Mesenchymal stem cell (in vitro differentiated cells and primary cell): ENCODE results near the gene GARIN5B.

Experiments
- DNase-seq: peaks from one replicate; pipeline ENCODE4 v3.0.0-alpha.2; 2013
- H2AFZ ChIP-seq: one replicate; pipeline ENCODE4 v1.6.1; 2013; ENCODE audit warnings: low read depth, mild to moderate bottlenecking, control low read depth, inconsistent platforms, low read length, moderate library complexity
- H2AK5ac ChIP-seq: 2 replicates; pipeline ENCODE4 v1.6.1; 2013; ENCODE audit warnings: low read length, moderate library complexity, mild to moderate bottlenecking, inconsistent platforms; ENCODE audit not compliant: severe bottlenecking
- H2BK120ac ChIP-seq: one replicate; pipeline ENCODE4 v1.6.1; 2013; ENCODE audit warnings: low read depth, mild to moderate bottlenecking, inconsistent platforms, low read length, moderate library complexity
- H2BK12ac ChIP-seq, 2 experiments: one replicate each; pipeline ENCODE4 v1.6.1; 2013; ENCODE audit warnings: inconsistent platforms in 2 of 2, low read length in 2 of 2, mild to moderate bottlenecking in 2 of 2, moderate library complexity in 2 of 2, control low read depth in 1 of 2
- H2BK15ac ChIP-seq: one replicate; pipeline ENCODE4 v1.6.1; 2013; ENCODE audit warnings: mild to moderate bottlenecking, low read depth, inconsistent platforms; ENCODE audit not compliant: poor library complexity, severe bottlenecking
- H2BK5ac ChIP-seq: 2 replicates; pipeline ENCODE4 v1.6.1; 2013; ENCODE audit warnings: low read depth, mild to moderate bottlenecking, low read length, control low read depth, inconsistent platforms; ENCODE audit not compliant: poor library complexity, severe bottlenecking
- H3K14ac ChIP-seq, 2 experiments: one replicate each; pipeline ENCODE4 v1.6.1; 2013; ENCODE audit warnings: inconsistent platforms in 2 of 2, low read length in 2 of 2, control low read depth in 1 of 2, mild to moderate bottlenecking in 1 of 2, moderate library complexity in 1 of 2
- H3K18ac ChIP-seq, 2 experiments: one replicate each; pipeline ENCODE4 v1.6.1; 2013; ENCODE audit warnings: inconsistent platforms in 2 of 2, low read length in 2 of 2, control low read depth in 1 of 2, low read depth in 1 of 2, mild to moderate bottlenecking in 1 of 2
- H3K23ac ChIP-seq, 2 experiments: one replicate each; pipeline ENCODE4 v1.6.1; 2013; ENCODE audit warnings: inconsistent platforms in 2 of 2, low read length in 2 of 2, mild to moderate bottlenecking in 2 of 2, moderate library complexity in 2 of 2, control low read depth in 1 of 2
- H3K27ac ChIP-seq: 2 replicates; pipeline ENCODE4 v1.5.1; 2013; ENCODE audit warnings: mild to moderate bottlenecking, moderate library complexity, low read length, control low read depth, inconsistent platforms; ENCODE audit not compliant: poor library complexity, severe bottlenecking
- H3K27me3 ChIP-seq, 2 experiments: 2 replicates each; pipeline versions ENCODE4 v1.6.1 to v1.7.0; 2013; ENCODE audit warnings: low read length in 2 of 2, mild to moderate bottlenecking in 2 of 2, moderate library complexity in 2 of 2, control low read depth in 1 of 2, inconsistent platforms in 1 of 2; ENCODE audit not compliant: control insufficient read depth in 1 of 2, insufficient read depth in 1 of 2
- H3K36me3 ChIP-seq, 2 experiments: 2 replicates each; pipeline versions ENCODE4 v1.6.1 to v1.7.0; 2013; ENCODE audit warnings: low read length in 2 of 2, control low read depth in 1 of 2, inconsistent platforms in 1 of 2, low read depth in 1 of 2, mild to moderate bottlenecking in 1 of 2; ENCODE audit not compliant: insufficient read depth in 2 of 2, control insufficient read depth in 1 of 2
- H3K4ac ChIP-seq, 2 experiments: one replicate each; pipeline ENCODE4 v1.6.1; 2013; ENCODE audit warnings: inconsistent platforms in 2 of 2, low read length in 2 of 2, mild to moderate bottlenecking in 2 of 2, moderate library complexity in 2 of 2, control low read depth in 1 of 2, low read depth in 1 of 2
- H3K4me1 ChIP-seq: 2 replicates; pipeline ENCODE4 v1.6.1; 2013; ENCODE audit warnings: low read depth, low read length, control low read depth; ENCODE audit not compliant: control insufficient read depth, insufficient read depth
- H3K4me2 ChIP-seq: 2 replicates; pipeline ENCODE4 v1.6.1; 2013; ENCODE audit warnings: low read length, mild to moderate bottlenecking, inconsistent platforms; ENCODE audit not compliant: poor library complexity, severe bottlenecking
- H3K4me3 ChIP-seq, 2 experiments: 2 replicates each; pipeline versions ENCODE4 v1.5.1 to v1.7.0; 2013; ENCODE audit warnings: low read length in 2 of 2, mild to moderate bottlenecking in 2 of 2, control low read depth in 1 of 2, low read depth in 1 of 2; ENCODE audit not compliant: insufficient read depth in 1 of 2
- H3K79me1 ChIP-seq: replicated peaks from 2 replicates; pipeline ENCODE4 v1.6.1; 2013; ENCODE audit warnings: mild to moderate bottlenecking, control low read depth, low read length, inconsistent platforms; ENCODE audit not compliant: poor library complexity, severe bottlenecking
- H3K9ac ChIP-seq: 2 replicates; pipeline ENCODE4 v1.7.0; 2013; ENCODE audit warnings: mild to moderate bottlenecking, low read length, moderate library complexity
- H3K9me3 ChIP-seq: 2 replicates; pipeline ENCODE4 v1.7.0; 2013; ENCODE audit warnings: mild to moderate bottlenecking, low read length; ENCODE audit not compliant: control insufficient read depth
- H4K8ac ChIP-seq: one replicate; pipeline ENCODE4 v1.6.1; 2013; ENCODE audit warnings: inconsistent platforms, mild to moderate bottlenecking, low read length, moderate library complexity
- H4K91ac ChIP-seq: one replicate; pipeline ENCODE4 v1.6.1; 2013; ENCODE audit warnings: mild to moderate bottlenecking, low read length, inconsistent platforms
- WGBS: methylation state at CpG from one replicate; pipeline ENCODE4 v1.1.7; 2013; ENCODE audit warnings: mixed read lengths; 5-methylcytosine and 5-hydroxymethylcytosine counted together

The GARIN5B gene

GRCh38 chr19:55358943-55359908, 3.8 kb downstream of the GARIN5B start:
- H3K18ac ChIP-seq: no peak overlapping the region
- H4K8ac ChIP-seq: no peak overlapping the region
- H3K79me1 ChIP-seq: no peaks in the 10 kb centered on the region
- peaks cover 0 to 3% of the 10 kb centered on the region in 2 experiments for H3K36me3 ChIP-seq
- no peak overlapping the region for H3K9ac ChIP-seq
- no peak overlapping the region for H3K23ac ChIP-seq
- no peak overlapping the region for H2AK5ac ChIP-seq
- peaks cover 22 to 32% of the 10 kb centered on the region in 2 experiments for H3K27me3 ChIP-seq
- H3K4me2 ChIP-seq: no peak overlapping the region
- 91% methylated on average over 31 of the region's 32 CpGs for WGBS
- H3K14ac ChIP-seq: no peak overlapping the region
- no peak overlapping the region for H2BK15ac ChIP-seq
- no peak overlapping the region for H3K4ac ChIP-seq
- no peak for DNase-seq
- H3K4me1 ChIP-seq: peaks cover 23% of the 10 kb centered on the region
- no peak overlapping the region for H2BK5ac ChIP-seq
- no peak overlapping the region for H3K4me3 ChIP-seq
- H3K9me3 ChIP-seq: no peaks in the 10 kb centered on the region
- H2AFZ ChIP-seq: no peak overlapping the region
- H3K27ac ChIP-seq: no peak overlapping the region
- no peak overlapping the region for H2BK120ac ChIP-seq
- no peak overlapping the region for H2BK12ac ChIP-seq
- H4K91ac ChIP-seq: no peak overlapping the region

DNA sequence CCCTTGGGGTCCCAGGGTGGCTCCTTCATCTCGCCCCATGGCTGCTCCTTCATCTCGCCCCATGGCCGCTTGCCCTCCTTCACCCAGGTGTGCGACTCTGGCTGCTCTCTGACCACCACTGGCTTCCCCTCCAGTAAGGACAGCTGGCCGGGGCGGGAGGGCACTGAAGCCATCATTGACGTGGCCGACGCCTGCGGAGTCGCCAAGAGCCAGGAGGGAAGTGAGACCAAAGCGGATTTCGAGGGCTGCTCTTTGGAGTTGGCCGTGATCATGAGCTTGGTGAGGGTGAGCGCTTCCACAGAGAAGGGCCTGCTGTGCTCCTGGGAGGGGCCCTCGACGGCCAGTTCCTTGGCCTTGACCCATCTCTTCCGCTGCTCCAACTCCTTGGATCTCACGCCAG, 4.6 kb downstream of the GARIN5B start:
- H3K36me3 ChIP-seq: peaks cover 0 to 3% of the 10 kb centered on the region in 2 experiments
- H3K9ac ChIP-seq: no peak overlapping the region
- H2BK120ac ChIP-seq: no peak overlapping the region
- H3K27me3 ChIP-seq: peaks cover 27 to 38% of the 10 kb centered on the region in 2 experiments
- 85% methylated on average over 19 of the region's 19 CpGs for WGBS
- H3K4me2 ChIP-seq: no peak overlapping the region
- H2BK15ac ChIP-seq: no peak overlapping the region
- H3K4me1 ChIP-seq: peaks cover 24% of the 10 kb centered on the region
- H3K79me1 ChIP-seq: no peaks in the 10 kb centered on the region
- no peak overlapping the region for H2BK5ac ChIP-seq
- H4K91ac ChIP-seq: no peak overlapping the region
- H3K18ac ChIP-seq: no peak overlapping the region
- no peaks in the 10 kb centered on the region for H3K9me3 ChIP-seq
- H3K23ac ChIP-seq: no peak overlapping the region
- no peak overlapping the region for H3K4me3 ChIP-seq
- no peak for DNase-seq
- no peak overlapping the region for H2AFZ ChIP-seq
- H3K14ac ChIP-seq: no peak overlapping the region
- H3K4ac ChIP-seq: no peak overlapping the region
- H4K8ac ChIP-seq: no peak overlapping the region
- H2AK5ac ChIP-seq: no peak overlapping the region
- H3K27ac ChIP-seq: no peak overlapping the region
- H2BK12ac ChIP-seq: no peak overlapping the region

DNA sequence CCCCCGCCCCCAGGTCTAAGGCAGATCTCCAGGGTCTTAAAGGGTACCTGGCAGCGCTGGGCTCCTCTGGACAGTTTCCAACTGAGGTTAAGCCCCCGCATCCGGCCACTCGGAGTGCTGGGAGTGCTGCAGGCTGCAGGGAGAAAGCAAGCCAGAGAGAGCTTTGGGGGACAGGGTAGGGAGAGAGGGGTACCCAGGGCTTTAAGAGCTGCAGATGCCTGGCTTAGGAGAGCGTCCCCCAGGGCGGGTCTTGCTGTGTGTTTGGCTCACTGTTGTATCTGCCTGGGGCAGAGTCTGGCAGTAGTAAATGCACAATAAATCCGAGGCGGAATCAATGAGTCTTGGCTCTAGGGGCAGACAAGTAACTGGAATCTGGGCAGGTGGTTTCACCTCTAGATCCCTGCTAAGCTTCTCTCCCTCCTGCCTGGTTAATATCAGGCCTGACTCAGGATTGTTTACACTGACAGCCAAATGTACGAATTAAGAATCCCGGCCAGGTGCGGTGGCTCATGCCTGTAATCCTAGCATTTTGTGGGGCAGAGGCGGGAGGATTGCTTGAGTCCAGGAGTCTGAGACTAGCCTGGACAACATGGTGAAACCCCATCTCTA, 7.7 kb downstream of the GARIN5B start:
- no peak overlapping the region for H2BK12ac ChIP-seq
- no peak overlapping the region for H2BK5ac ChIP-seq
- no peak overlapping the region for H3K18ac ChIP-seq
- H3K14ac ChIP-seq: no peak overlapping the region
- no peak overlapping the region for H2BK15ac ChIP-seq
- peaks cover 49 to 68% of the 10 kb centered on the region in 2 experiments for H3K27me3 ChIP-seq
- H3K4ac ChIP-seq: no peak overlapping the region
- no peak overlapping the region for H3K27ac ChIP-seq
- H3K36me3 ChIP-seq: peaks cover 0 to 3% of the 10 kb centered on the region in 2 experiments
- H2BK120ac ChIP-seq: no peak overlapping the region
- no peaks in the 10 kb centered on the region for H3K9me3 ChIP-seq
- H2AFZ ChIP-seq: no peak overlapping the region
- H3K23ac ChIP-seq: no peak overlapping the region
- no peak overlapping the region for H3K4me3 ChIP-seq
- H4K91ac ChIP-seq: no peak overlapping the region
- peaks cover 24% of the 10 kb centered on the region for H3K4me1 ChIP-seq
- 54% methylated on average over 12 of the region's 13 CpGs for WGBS
- DNase-seq: no peak
- no peak overlapping the region for H3K4me2 ChIP-seq
- H3K9ac ChIP-seq: no peak overlapping the region
- H2AK5ac ChIP-seq: no peak overlapping the region
- H4K8ac ChIP-seq: no peak overlapping the region
- no peaks in the 10 kb centered on the region for H3K79me1 ChIP-seq

- 9% methylated on average over 18 of the region's 43 CpGs for WGBS
- no peak within 1 kb of the TSS for H3K23ac ChIP-seq
These were observed 8.3 kb downstream of the GARIN5B start, which contains the start of gene COX6B2 for GRCh38 chr19:55354698-55355212. COX6B2 (minus strand) TSS chr19:55354719; CDS start chr19:55354521, 198 bp downstream.

More at GRCh38 chr19:55354698-55355212, 8.3 kb downstream of the GARIN5B start, which contains the start of gene COX6B2:
- H2BK15ac ChIP-seq: peak within 1 kb of the TSS; percentile 74
- H3K27ac ChIP-seq: no peak within 1 kb of the TSS
- peak within 1 kb of the TSS; percentile 55 to 66 for H3K4me3 ChIP-seq
- H2AFZ ChIP-seq: peak within 1 kb of the TSS; percentile 49
- H3K4me2 ChIP-seq: peak within 1 kb of the TSS; percentile 92
- peak within 1 kb of the TSS in 1 of 2 experiments; percentile 21 for H3K4ac ChIP-seq
- H4K8ac ChIP-seq: peak within 1 kb of the TSS; percentile 71
- H2BK120ac ChIP-seq: no peak within 1 kb of the TSS
- H3K4me1 ChIP-seq: peaks cover 24% of the 10 kb centered on the region
- H3K36me3 ChIP-seq: peaks cover 0 to 3% of the 10 kb centered on the region in 2 experiments
- no peak for DNase-seq
- H3K9me3 ChIP-seq: no peaks in the 10 kb centered on the region
- H4K91ac ChIP-seq: no peak within 1 kb of the TSS
- H3K27me3 ChIP-seq: peaks cover 49 to 71% of the 10 kb centered on the region in 2 experiments
- H3K14ac ChIP-seq: no peak within 1 kb of the TSS
- no peak within 1 kb of the TSS for H2BK5ac ChIP-seq
- H3K9ac ChIP-seq: no peak within 1 kb of the TSS
- H3K79me1 ChIP-seq: no peaks in the 10 kb centered on the region
- H2AK5ac ChIP-seq: no peak within 1 kb of the TSS
- peak within 1 kb of the TSS in 1 of 2 experiments; percentile 16 for H2BK12ac ChIP-seq
- peak within 1 kb of the TSS; percentile 85 to 87 for H3K18ac ChIP-seq
